Common myeloid progenitor, CD34-positive (primary cell): Measurements from ENCODE around the gene PLXDC1.
A peak's percentile ranks its signal among the peaks of the same experiment; 100 is the strongest.

Experiments
- CTCF ChIA-PET: fragments of 350-600 bp; sonication (Branson Sonifier 250); formaldehyde crosslinking; loops from one replicate; lab custom pipeline; 2021; ENCODE audit warnings: antibody characterized with exemption; lab: Charles Lee
- POLR2A ChIA-PET: fragments of 350-600 bp; sonication (Branson Sonifier 250); formaldehyde crosslinking; loops from one replicate; lab custom pipeline; 2021; ENCODE audit warnings: antibody characterized with exemption; lab: Charles Lee
- DNase-seq, 3 donors: peaks; one replicate each; pipeline versions ENCODE4 v3.0.0 to v3.0.0-alpha.2; 2013
- H3K27ac ChIP-seq, 2 experiments: 1 replicate in 1 of 2; 2 replicates in 1 of 2; pipeline ENCODE4 v1.7.0; 2013; ENCODE audit warnings: inconsistent platforms in 2 of 2, low read length in 2 of 2, mild to moderate bottlenecking in 2 of 2, low read depth in 1 of 2, moderate library complexity in 1 of 2; ENCODE audit not compliant: severe bottlenecking in 2 of 2, insufficient read depth in 1 of 2, poor library complexity in 1 of 2
- H3K27me3 ChIP-seq, 5 experiments: replicated peaks in 2 of 5; 1 replicate in 3 of 5; 2 replicates in 2 of 5; pipeline versions ENCODE4 v1.6.1 to v1.7.0; 2013; ENCODE audit warnings: low read length in 4 of 5, mild to moderate bottlenecking in 2 of 5, moderate library complexity in 2 of 5, inconsistent platforms in 1 of 5; ENCODE audit not compliant: insufficient read depth in 5 of 5, control insufficient read depth in 4 of 5
- H3K36me3 ChIP-seq, 4 experiments: 1 replicate in 2 of 4; 2 replicates in 2 of 4; pipeline versions ENCODE4 v1.6.1 to v1.7.0; 2013; ENCODE audit warnings: low read length in 3 of 4, control low read depth in 1 of 4, mild to moderate bottlenecking in 1 of 4; ENCODE audit not compliant: control insufficient read depth in 4 of 4, insufficient read depth in 4 of 4
- H3K4me1 ChIP-seq, 4 experiments: 1 replicate in 3 of 4; 2 replicates in 1 of 4; pipeline versions ENCODE4 v1.6.1 to v1.7.1; 2013; ENCODE audit warnings: low read length in 3 of 4, mild to moderate bottlenecking in 3 of 4, control low read depth in 1 of 4, inconsistent platforms in 1 of 4, moderate library complexity in 1 of 4; ENCODE audit not compliant: control insufficient read depth in 4 of 4, insufficient read depth in 4 of 4; ENCODE audit errors: control extremely low read depth in 1 of 4
- H3K4me3 ChIP-seq, 7 experiments: 1 replicate in 4 of 7; 2 replicates in 3 of 7; pipeline versions ENCODE4 v1.5.1 to v1.7.0; 2013; ENCODE audit warnings: mild to moderate bottlenecking in 7 of 7, low read length in 6 of 7, moderate library complexity in 6 of 7, inconsistent platforms in 2 of 7, low read depth in 2 of 7, control low read depth in 1 of 7; ENCODE audit not compliant: insufficient read depth in 4 of 7, control insufficient read depth in 1 of 7; ENCODE audit errors: extremely low read depth in 1 of 7
- H3K9me3 ChIP-seq, 5 experiments: 1 replicate in 4 of 5; 2 replicates in 1 of 5; pipeline versions ENCODE4 v1.6.1 to v1.7.1; 2013; ENCODE audit warnings: low read length in 4 of 5, mild to moderate bottlenecking in 2 of 5, inconsistent platforms in 1 of 5, low read depth in 1 of 5, moderate library complexity in 1 of 5; ENCODE audit not compliant: control insufficient read depth in 4 of 5, insufficient read depth in 2 of 5; ENCODE audit errors: control extremely low read depth in 1 of 5
- WGBS: methylation state at CpG from one replicate; pipeline ENCODE4 v1.1.5; 2013; ENCODE audit not compliant: insufficient coverage; 5-methylcytosine and 5-hydroxymethylcytosine counted together

PLXDC1 gene

GRCh38 chr17:39099663-39100286 is 51.7 kb downstream of the PLXDC1 start:
- Histone ChIP-seq H3K9me3 (no peaks in the 10 kb centered on the region), H3K4me3 (no peak overlapping the region), H3K27ac (no peak overlapping the region), H3K4me1 (peaks cover 12 to 31% (median 30%) of the 10 kb centered on the region in 4 experiments), H3K36me3 (no peaks in the 10 kb centered on the region), H3K27me3 (peaks cover 0 to 43% (median 10%) of the 10 kb centered on the region in 5 experiments)
- WGBS = 88% methylated on average over 7 of the region's 9 CpGs
- POLR2A ChIA-PET = no interaction called here
- no peak for DNase-seq
- CTCF ChIA-PET = interaction anchor here (0.6 to 1.6 kb wide), 5 partner anchors 10 to 131 kb away, joined by 3 read pairs; no protein-coding TSS in a partner anchor

GRCh38 chr17:39098588-39098987 is 52.8 kb downstream of the PLXDC1 start:
- H3K36me3 ChIP-seq = no peaks in the 10 kb centered on the region
- 40% methylated on average over 13 of the region's 13 CpGs for WGBS
- H3K4me3 ChIP-seq = no peak overlapping the region
- peaks cover 0 to 46% (median 10%) of the 10 kb centered on the region in 5 experiments for H3K27me3 ChIP-seq
- H3K9me3 ChIP-seq = no peaks in the 10 kb centered on the region
- H3K27ac ChIP-seq = no peak overlapping the region
- ChIA-PET CTCF (interaction anchor here (1.8 kb wide), 1 partner anchor 53 kb away, joined by 5 read pairs; the partner anchor contains the start of gene PLXDC1), POLR2A (no interaction called here)
- H3K4me1 ChIP-seq = peaks cover 14 to 41% (median 38%) of the 10 kb centered on the region in 4 experiments
- DNase-seq = peak in 2 of 3 donors; percentile 55

- DNase-seq = no peak
- H3K4me1 ChIP-seq = peaks cover 14 to 48% (median 44%) of the 10 kb centered on the region in 4 experiments
- ChIA-PET POLR2A (no interaction called here), CTCF (interaction anchor here (1.8 kb wide), 1 partner anchor 55 kb away, joined by 5 read pairs; the partner anchor contains the start of gene PLXDC1)
- WGBS = 84% methylated on average over 4 of the region's 7 CpGs
- H3K27ac ChIP-seq = no peak overlapping the region
- peaks cover 0 to 51% (median 10%) of the 10 kb centered on the region in 5 experiments for H3K27me3 ChIP-seq
- no peak overlapping the region for H3K4me3 ChIP-seq
- H3K36me3 ChIP-seq = no peaks in the 10 kb centered on the region
- H3K9me3 ChIP-seq = no peaks in the 10 kb centered on the region
Observed at GRCh38 chr17:39097537-39097936, 53.9 kb downstream of the PLXDC1 start.

GRCh38 chr17:39097150-39097519 is 54.3 kb downstream of the PLXDC1 start:
- H3K27ac ChIP-seq = no peak overlapping the region
- 40% methylated on average over 2 of the region's 2 CpGs for WGBS
- no peak for DNase-seq
- H3K4me3 ChIP-seq = peak overlapping the region in 1 of 7 experiments; percentile 31
- H3K27me3 ChIP-seq = peaks cover 0 to 51% (median 10%) of the 10 kb centered on the region in 5 experiments
- ChIA-PET POLR2A (no interaction called here), CTCF (interaction anchor here (1.4 kb wide), 1 partner anchor 56 kb away, joined by 4 read pairs; no protein-coding TSS in a partner anchor)
- no peaks in the 10 kb centered on the region for H3K9me3 ChIP-seq
- H3K36me3 ChIP-seq = no peaks in the 10 kb centered on the region
- H3K4me1 ChIP-seq = peaks cover 15 to 52% (median 48%) of the 10 kb centered on the region in 4 experiments

GRCh38 chr17:39096508-39097149 is 54.8 kb downstream of the PLXDC1 start:
- peak; percentile 31 to 85 (median 81) for DNase-seq
- peaks cover 0 to 49% (median 10%) of the 10 kb centered on the region in 5 experiments for H3K27me3 ChIP-seq
- H3K4me1 ChIP-seq = peaks cover 16 to 55% (median 50%) of the 10 kb centered on the region in 4 experiments
- no peaks in the 10 kb centered on the region for H3K9me3 ChIP-seq
- POLR2A ChIA-PET = no interaction called here
- WGBS = 5% methylated on average over 7 of the region's 10 CpGs
- H3K36me3 ChIP-seq = no peaks in the 10 kb centered on the region
- CTCF ChIA-PET = interaction anchor here (1.4 kb wide), 1 partner anchor 57 kb away, joined by 4 read pairs; no protein-coding TSS in a partner anchor
- no peak overlapping the region for H3K27ac ChIP-seq
- H3K4me3 ChIP-seq = peak overlapping the region in 2 of 7 experiments; percentile 9 to 31

- ChIA-PET CTCF (no interaction called here), POLR2A (no interaction called here)
- Histone ChIP-seq H3K4me3 (no peak overlapping the region), H3K4me1 (peaks cover 16 to 63% (median 50%) of the 10 kb centered on the region in 4 experiments), H3K27ac (no peak overlapping the region), H3K36me3 (no peaks in the 10 kb centered on the region), H3K27me3 (peaks cover 0 to 53% (median 10%) of the 10 kb centered on the region in 5 experiments), H3K9me3 (no peaks in the 10 kb centered on the region)
- no peak for DNase-seq
- WGBS = 63% methylated on average over 1 of the region's 5 CpGs
Observed at GRCh38 chr17:39095309-39095686, 56.1 kb downstream of the PLXDC1 start.
